Testis (tissue), 2 donors: Measurements from ENCODE around the gene ARID1B.

Source experiments
- CTCF ChIP-seq, 3 experiments: fragments of 450-650 bp in 2 of 3; fragments of 200-600 bp in 1 of 3; sonication (generic) in 1 of 3; IDR thresholded peaks; one replicate each; pipeline ENCODE4 v1.5.1; 2016 to 2019; ENCODE audit warnings: antibody characterized with exemption in 3 of 3, mild to moderate bottlenecking in 2 of 3, moderate library complexity in 1 of 3
- POLR2A ChIP-seq: fragments of 450-650 bp; IDR thresholded peaks from one replicate; pipeline ENCODE4 v1.6.1; 2017; ENCODE audit warnings: antibody characterized with exemption, mild to moderate bottlenecking, moderate library complexity

GRCh38 chr6:157217198-157217893, 440.2 kb downstream of the ARID1B start:
- TF ChIP-seq CTCF (IDR thresholded peaks at IDR 0.05): no peak
- no peak for TF ChIP-seq POLR2A
